Measurements from ENCODE around the gene DDAH1. TPM values are rescaled to one million over a fixed set of nuclear protein-coding genes. Genes with fewer than 3 reads are reported as not detected.

DDAH1 gene
- total and polyA plus RNA-seq, 2 of the 4 experiments (the other 2 are of a cell fraction), result 78.0 to 94.5 TPM

- POLR2A ChIA-PET (ENCODE audit: unreplicated experiment), result no interaction called here
- in situ Hi-C loops (cut with MboI; ENCODE audit: low sequenced_read_pairs), result no loop called here
- no peak overlapping the region for H3K4me2 ChIP-seq (ENCODE audit: low read depth, low read length)
Measured at GRCh38 chr1:85363521-85363920, 101.4 kb downstream of the DDAH1 start.

More at GRCh38 chr1:85363521-85363920, 101.4 kb downstream of the DDAH1 start:
- Histone ChIP-seq H3K14ac (replicated peaks; ENCODE audit: low read depth, low read length) (peak overlapping the region; percentile 69), H3K27me3 (ENCODE audit: control insufficient read depth, insufficient read depth, low read length) (no peaks in the 10 kb centered on the region), H3K36me3 (ENCODE audit: control insufficient read depth, insufficient read depth, low read length) (no peaks in the 10 kb centered on the region; the same call in 1 of the 2 replicates), H3K27ac (ENCODE audit: insufficient read depth, low read length) (no peak overlapping the region), H3K9ac (ENCODE audit: low read depth, low read length) (no peak overlapping the region), H2AFZ (replicated peaks; ENCODE audit: low read length, poor library complexity) (no peak overlapping the region), H4K20me1 (ENCODE audit: insufficient read depth, low read length) (no peaks in the 10 kb centered on the region), H3K4me1 (ENCODE audit: control insufficient read depth, insufficient read depth, low read length) (peaks cover 21% of the 10 kb centered on the region), H2AK5ac (ENCODE audit: low read depth, low read length) (peak overlapping the region; percentile 48; the same call in 1 of the 2 replicates), H3K18ac (ENCODE audit: low read depth, low read length) (peak overlapping the region; percentile 55; the same call in 1 of the 2 replicates), H3K9me3 (ENCODE audit: control insufficient read depth, insufficient read depth, low read length) (no peaks in the 10 kb centered on the region), H3K23ac (ENCODE audit: low read depth, low read length) (peak overlapping the region; percentile 72), H2BK15ac (ENCODE audit: low read depth, low read length) (peak overlapping the region; percentile 69; the same call in 1 of the 3 replicates), H4K91ac (ENCODE audit: insufficient read depth, low read depth, low read length) (no peak overlapping the region), H3K9me1 (ENCODE audit: insufficient read depth, low read length) (peaks cover 14% of the 10 kb centered on the region), H2AK9ac (replicated peaks; ENCODE audit: low read depth, low read length, poor library complexity) (no peak overlapping the region), H2BK120ac (ENCODE audit: low read depth, low read length) (no peak overlapping the region), H3K79me1 (ENCODE audit: low read depth in 1 of 2, low read length in 2 of 2) (peaks cover 35 to 69% of the 10 kb centered on the region in 2 experiments), H2BK20ac (ENCODE audit: low read depth, low read length) (peak overlapping the region; percentile 71; the same call in 1 of the 2 replicates), H3K4ac (ENCODE audit: low read depth, low read length) (peak overlapping the region; percentile 42; the same call in 1 of the 2 replicates), H3K4me3 (ENCODE audit: insufficient read depth, low read depth, low read length) (no peak overlapping the region), H3K56ac (ENCODE audit: extremely low read depth, insufficient read depth, low read length) (no peak overlapping the region), H2BK5ac (ENCODE audit: low read depth, low read length, poor library complexity, severe bottlenecking) (peak overlapping the region; percentile 27), H4K5ac (ENCODE audit: low read depth, low read length) (no peak overlapping the region; the same call in 1 of the 2 replicates), H4K8ac (ENCODE audit: low read depth in 2 of 2, low read length in 2 of 2) (peak overlapping the region in 1 of 2 experiments; percentile 4; a peak in 1 of 4 replicates)
- DNase-seq, result no peak
- intact Hi-C loops (cut with micrococcal nuclease), result loop anchor here (5.0 kb wide), 1 partner anchor 99 kb away; no protein-coding TSS in a partner anchor
- no peak for ATAC-seq (ENCODE audit: low read depth)
- CTCF ChIA-PET, result interaction anchor here (0.8 to 1.3 kb wide), 2 partner anchors 10 to 20 kb away, joined by 3 read pairs; no protein-coding TSS in a partner anchor
- dilution Hi-C loops (cut with HindIII; ENCODE audit: low sequenced_read_pairs, unreplicated experiment), result no loop called here
- TF ChIP-seq MAFK (IDR thresholded peaks at IDR 0.05; ENCODE audit: low read depth, low read length), result peak; percentile 85
- no peak for TF ChIP-seq SMC3 (IDR thresholded peaks at IDR 0.05; ENCODE audit: low read depth, low read length)
- BruUV-seq (replicated peaks), result no TSS peak
